CD4-positive, alpha-beta T cell treated with Interleukin-6 at 100 ng/mL for 8 hours (primary cell): ENCODE results near the gene UBXN4.
"Not testable (repeated sequence)": the region's sequence is repeated elsewhere in the genome, so short reads cannot be mapped to it uniquely, and the experiment has no call there.

ENCODE experiments used
- DNase-seq: peaks from one replicate; pipeline ENCODE4 v3.0.0-alpha.2; 2020; ENCODE audit warnings: mixed read lengths, low spot score

The UBXN4 gene

GRCh38 chr2:135807874-135808273, 66.2 kb downstream of the UBXN4 start:
- DNase-seq, result not testable (repeated sequence)

GRCh38 chr2:135812907-135813511, 71.4 kb downstream of the UBXN4 start:
- no peak for DNase-seq

- no peak for DNase-seq
Observed at GRCh38 chr2:135815269-135815668, 73.6 kb downstream of the UBXN4 start.

- no peak for DNase-seq
Observed at GRCh38 chr2:135817466-135817865, 75.8 kb downstream of the UBXN4 start.

GRCh38 chr2:135817951-135818350, 76.3 kb downstream of the UBXN4 start:
- no peak for DNase-seq

- no peak for DNase-seq
Observed at GRCh38 chr2:135818937-135819610, 77.4 kb downstream of the UBXN4 start.

- DNase-seq, result peak; percentile 48
Observed at GRCh38 chr2:135820003-135820618, 78.5 kb downstream of the UBXN4 start.

GRCh38 chr2:135821190-135821589, 79.5 kb downstream of the UBXN4 start:
- no peak for DNase-seq

- DNase-seq, result no peak
Observed at GRCh38 chr2:135822855-135823254, 81.2 kb downstream of the UBXN4 start.

GRCh38 chr2:135825131-135825530, 83.5 kb downstream of the UBXN4 start:
- DNase-seq, result no peak

GRCh38 chr2:135825550-135826176, 84.0 kb downstream of the UBXN4 start:
- no peak for DNase-seq

- DNase-seq, result no peak
Observed at GRCh38 chr2:135826544-135826943, 84.9 kb downstream of the UBXN4 start.

- no peak for DNase-seq
Observed at GRCh38 chr2:135829378-135830135, 87.9 kb downstream of the UBXN4 start.

GRCh38 chr2:135831180-135831812, 89.6 kb downstream of the UBXN4 start:
- DNase-seq, result no peak

GRCh38 chr2:135832891-135833290, 91.2 kb downstream of the UBXN4 start:
- no peak for DNase-seq
